Neural cell (in vitro differentiated cells): ENCODE data around the gene HMSD.

Experiments
- CTCF ChIP-seq: fragments of 450-650 bp; IDR thresholded peaks from 2 replicates; pipeline ENCODE4 v1.5.1; 2014; ENCODE audit warnings: antibody characterized with exemption, mild to moderate bottlenecking, moderate library complexity; ENCODE audit not compliant: poor library complexity, severe bottlenecking
- EP300 ChIP-seq: fragments of 450-650 bp; conservative IDR thresholded peaks from 2 replicates; pipeline ENCODE4 v1.6.1; 2014; ENCODE audit warnings: antibody characterized with exemption, mild to moderate bottlenecking, moderate library complexity; ENCODE audit not compliant: poor library complexity, severe bottlenecking
- RAD21 ChIP-seq: fragments of 450-650 bp; conservative IDR thresholded peaks from 2 replicates; pipeline ENCODE4 v1.6.1; 2014; ENCODE audit warnings: antibody characterized with exemption, mild to moderate bottlenecking, moderate library complexity
- REST ChIP-seq: IDR thresholded peaks from 2 replicates; pipeline ENCODE4 v1.6.1; 2012; ENCODE audit warnings: borderline replicate concordance

- TF ChIP-seq EP300 (no peak), RAD21 (no peak), CTCF (no peak), REST (no peak)
Measured at GRCh38 chr18:63947051-63947790, 1.9 kb upstream of the HMSD start.
